Neural crest cell (in vitro differentiated cells): ENCODE results near the gene NGF. TPM values are rescaled to one million over a fixed set of nuclear protein-coding genes. Genes with fewer than 3 reads are reported as not detected.

ENCODE experiments used
- DNase-seq: peaks from one replicate; pipeline ENCODE4 v3.0.0; 2021; ENCODE audit warnings: low read depth, mixed read lengths, low spot score
- H3K27ac Mint-ChIP-seq: one replicate; pipeline ENCODE4 v1.8.0; 2021; ENCODE audit warnings: mild to moderate bottlenecking, mixed read lengths; ENCODE audit not compliant: unreplicated experiment
- H3K27me3 Mint-ChIP-seq: 2 replicates; pipeline ENCODE4 v1.8.0; 2021; ENCODE audit warnings: low read depth, mild to moderate bottlenecking, mixed read lengths
- H3K36me3 Mint-ChIP-seq: 2 replicates; pipeline ENCODE4 v1.8.0; 2021; ENCODE audit warnings: low read depth, mild to moderate bottlenecking, mixed read lengths
- H3K4me1 Mint-ChIP-seq: 2 replicates; pipeline ENCODE4 v1.8.0; 2021; ENCODE audit warnings: mixed read lengths
- H3K4me3 Mint-ChIP-seq: one replicate; pipeline ENCODE4 v1.8.0; 2021; ENCODE audit warnings: mild to moderate bottlenecking, mixed read lengths
- H3K9me3 Mint-ChIP-seq: 2 replicates; pipeline ENCODE4 v1.8.0; 2021; ENCODE audit warnings: mixed read lengths
- total RNA-seq: library from RNA; stranded (reverse); gene quantifications from 2 replicates; pipeline ENCODE4 v1.2.1, GENCODE V29; 2021
- TF ChIP-seq, protein P1 (sequence below): fragments of 200-600 bp; sonication (generic); conservative IDR thresholded peaks from 2 replicates; pipeline ENCODE4 v1.5.0; 2021; ENCODE audit warnings: antibody characterized with exemption, mild to moderate bottlenecking

Gene NGF
- total RNA-seq, 1 donor from 2014 or later: not detected

DNA sequence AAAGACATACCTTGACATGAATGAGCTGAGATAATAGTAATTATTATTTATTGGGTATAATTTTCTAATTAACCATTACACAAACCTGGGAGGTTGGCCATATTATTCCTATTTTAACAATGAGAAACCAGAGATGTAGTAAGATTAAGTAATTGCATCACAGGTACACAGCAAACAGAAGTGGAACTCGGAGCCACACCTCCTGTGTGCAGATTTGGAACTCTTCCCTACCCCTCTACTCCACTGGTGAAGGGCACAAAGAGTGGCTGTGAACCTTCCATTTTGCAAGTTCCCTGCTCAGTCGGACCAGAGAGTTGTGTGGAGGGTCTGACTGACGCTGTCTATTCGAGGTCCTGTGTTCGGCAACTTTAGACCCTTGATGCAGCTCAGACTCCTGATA is 45.0 kb downstream of the NGF start:
- Mint-ChIP-seq H3K36me3 (no peaks in the 10 kb centered on the region), H3K27ac (no peak overlapping the region), H3K27me3 (peaks cover 9% of the 10 kb centered on the region), H3K4me3 (no peak overlapping the region), H3K9me3 (peaks cover 4% of the 10 kb centered on the region), H3K4me1 (no peaks in the 10 kb centered on the region)
- no peak for DNase-seq
- TF ChIP-seq, protein P1, sequence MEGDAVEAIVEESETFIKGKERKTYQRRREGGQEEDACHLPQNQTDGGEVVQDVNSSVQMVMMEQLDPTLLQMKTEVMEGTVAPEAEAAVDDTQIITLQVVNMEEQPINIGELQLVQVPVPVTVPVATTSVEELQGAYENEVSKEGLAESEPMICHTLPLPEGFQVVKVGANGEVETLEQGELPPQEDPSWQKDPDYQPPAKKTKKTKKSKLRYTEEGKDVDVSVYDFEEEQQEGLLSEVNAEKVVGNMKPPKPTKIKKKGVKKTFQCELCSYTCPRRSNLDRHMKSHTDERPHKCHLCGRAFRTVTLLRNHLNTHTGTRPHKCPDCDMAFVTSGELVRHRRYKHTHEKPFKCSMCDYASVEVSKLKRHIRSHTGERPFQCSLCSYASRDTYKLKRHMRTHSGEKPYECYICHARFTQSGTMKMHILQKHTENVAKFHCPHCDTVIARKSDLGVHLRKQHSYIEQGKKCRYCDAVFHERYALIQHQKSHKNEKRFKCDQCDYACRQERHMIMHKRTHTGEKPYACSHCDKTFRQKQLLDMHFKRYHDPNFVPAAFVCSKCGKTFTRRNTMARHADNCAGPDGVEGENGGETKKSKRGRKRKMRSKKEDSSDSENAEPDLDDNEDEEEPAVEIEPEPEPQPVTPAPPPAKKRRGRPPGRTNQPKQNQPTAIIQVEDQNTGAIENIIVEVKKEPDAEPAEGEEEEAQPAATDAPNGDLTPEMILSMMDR: no peak

DNA sequence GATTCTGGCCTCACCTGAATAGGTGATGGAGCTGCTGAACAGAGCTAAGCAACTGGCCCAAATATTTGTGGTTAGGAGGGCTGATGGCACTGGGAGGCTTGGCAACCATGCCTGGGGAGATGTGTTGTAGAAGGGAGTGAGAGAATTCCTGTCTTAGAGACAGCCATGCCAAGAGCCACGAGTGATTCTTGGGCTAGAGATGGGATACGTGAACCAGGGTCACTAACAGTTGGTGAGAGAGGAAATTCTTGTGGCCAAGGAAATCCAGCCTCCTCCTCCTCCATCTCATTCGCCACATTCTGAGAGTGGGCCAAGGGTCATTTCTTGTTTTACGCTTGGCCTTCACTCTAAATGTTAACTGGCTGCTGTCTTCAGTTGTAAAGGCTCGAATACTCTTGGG is 46.3 kb downstream of the NGF start:
- DNase-seq: no peak
- Mint-ChIP-seq H3K4me1 (no peaks in the 10 kb centered on the region), H3K9me3 (peaks cover 4% of the 10 kb centered on the region), H3K36me3 (no peaks in the 10 kb centered on the region), H3K27me3 (peaks cover 6% of the 10 kb centered on the region), H3K4me3 (no peak overlapping the region), H3K27ac (no peak overlapping the region)
- TF ChIP-seq, protein P1: no peak

DNA sequence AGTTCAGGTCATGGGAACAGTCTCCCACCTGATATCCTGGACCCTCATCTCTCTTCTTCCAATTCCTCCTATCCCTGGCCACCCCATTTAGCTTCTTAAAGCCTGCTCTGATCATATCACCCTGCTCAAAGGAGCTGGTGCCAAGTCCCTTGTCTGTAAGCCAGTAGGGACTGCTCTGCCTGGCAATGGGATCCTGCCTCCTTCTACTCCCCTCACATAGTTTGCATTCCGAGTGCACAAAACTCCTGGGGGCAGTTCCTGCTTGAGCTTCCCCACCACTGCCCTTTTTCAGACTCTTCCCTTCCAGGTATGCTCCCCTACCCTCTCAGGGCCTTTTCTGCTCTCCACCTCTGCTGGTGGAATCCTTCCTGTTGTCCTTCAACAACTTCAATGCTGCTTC is 48.1 kb downstream of the NGF start:
- DNase-seq: no peak
- H3K4me1 Mint-ChIP-seq: no peaks in the 10 kb centered on the region
- no peak overlapping the region for H3K4me3 Mint-ChIP-seq
- TF ChIP-seq, protein P1: no peak
- peaks cover 6% of the 10 kb centered on the region for H3K27me3 Mint-ChIP-seq
- no peaks in the 10 kb centered on the region for H3K9me3 Mint-ChIP-seq
- H3K36me3 Mint-ChIP-seq: no peaks in the 10 kb centered on the region
- H3K27ac Mint-ChIP-seq: no peak overlapping the region

DNA sequence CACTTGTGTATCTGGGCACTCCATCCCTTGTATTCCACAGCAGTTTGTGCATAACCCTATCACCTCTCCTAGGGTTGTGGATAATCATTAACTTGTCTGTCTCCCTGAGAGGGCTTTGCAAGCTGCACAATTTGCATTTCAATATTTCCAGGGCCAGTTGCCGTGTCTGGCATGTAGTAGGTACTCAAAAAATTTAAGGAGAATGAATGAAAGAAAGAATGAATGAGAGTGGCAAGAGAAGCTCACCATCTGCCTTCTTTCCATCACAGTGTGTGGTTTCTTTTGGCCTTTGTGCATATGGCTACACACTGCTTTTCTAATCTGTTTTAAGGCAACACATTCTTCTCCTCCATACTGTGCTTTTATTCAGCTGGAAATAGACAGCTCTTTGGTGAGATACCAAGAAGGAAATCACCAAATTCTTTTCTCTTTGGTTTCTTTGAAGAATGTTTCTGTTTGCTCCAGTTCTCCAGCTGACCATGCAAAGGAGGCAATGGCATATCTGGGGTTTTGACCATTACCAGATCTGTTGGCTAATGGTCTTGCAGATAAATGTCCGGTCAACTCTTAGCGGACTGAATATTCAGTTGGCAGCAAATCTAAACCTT is 49.4 kb downstream of the NGF start:
- Mint-ChIP-seq H3K36me3 (no peaks in the 10 kb centered on the region), H3K9me3 (no peaks in the 10 kb centered on the region), H3K27me3 (peaks cover 6% of the 10 kb centered on the region), H3K27ac (no peak overlapping the region), H3K4me3 (no peak overlapping the region), H3K4me1 (no peaks in the 10 kb centered on the region)
- TF ChIP-seq, protein P1: no peak
- DNase-seq: no peak

DNA sequence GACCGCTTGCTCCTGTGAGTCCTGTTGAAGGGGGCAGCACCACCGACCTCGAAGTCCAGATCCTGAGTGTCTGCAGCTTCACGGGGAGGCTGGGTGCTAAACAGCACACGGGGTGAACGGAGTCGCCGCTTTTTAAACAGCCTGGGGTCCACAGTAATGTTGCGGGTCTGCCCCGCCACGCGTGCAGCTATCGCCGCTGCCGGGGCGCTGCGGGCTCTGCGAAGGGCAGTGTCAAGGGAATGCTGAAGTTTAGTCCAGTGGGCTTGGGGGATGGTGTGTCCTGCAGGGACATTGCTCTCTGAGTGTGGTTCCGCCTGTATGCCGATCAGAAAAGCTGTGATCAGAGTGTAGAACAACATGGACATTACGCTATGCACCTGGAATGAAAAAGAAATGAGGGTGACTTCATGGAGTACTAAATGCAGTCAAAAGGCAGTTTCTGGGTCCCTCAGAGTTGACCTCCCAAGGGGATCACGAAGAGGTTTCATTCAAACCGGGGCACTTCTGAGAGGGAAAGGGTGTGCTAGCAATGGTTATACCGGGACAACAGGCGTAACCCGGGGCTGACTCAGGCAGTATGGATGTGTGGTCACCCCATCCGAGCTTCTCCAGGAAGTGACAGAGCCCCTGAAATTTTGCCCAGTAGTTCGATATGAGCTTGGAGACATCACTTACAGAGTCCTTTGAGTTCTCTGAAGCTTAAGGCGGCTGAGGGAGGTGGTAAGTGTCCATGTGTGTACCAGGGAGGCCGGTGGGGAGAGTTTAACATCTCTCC is 51.4 kb downstream of the NGF start:
- no peak for DNase-seq
- Mint-ChIP-seq H3K9me3 (no peaks in the 10 kb centered on the region), H3K4me3 (no peak overlapping the region), H3K27me3 (peaks cover 6% of the 10 kb centered on the region), H3K4me1 (no peaks in the 10 kb centered on the region), H3K36me3 (no peaks in the 10 kb centered on the region), H3K27ac (no peak overlapping the region)
- TF ChIP-seq, protein P1: no peak
